K562 (cell line): ENCODE measurements around the gene INPP4B. TPM values are rescaled to one million over a fixed set of nuclear protein-coding genes. Genes with fewer than 3 reads are reported as not detected.

ENCODE experiments used
- ATAC-seq: fragments of 200-7000 bp; cut with Tn5 transposase; 3 replicates; pipeline ENCODE4 v1.9.1; 2020; ENCODE audit warnings: moderate library complexity
- BruUV-seq: library from RNA; stranded (reverse); fragments of 400-500 nt; replicated peaks from 2 replicates; lab custom pipeline; 2021; lab: Mats Ljungman, UMichigan
- CTCF ChIA-PET: fragments of 300-600 bp; formaldehyde crosslinking; extraction: SDS; loops from one replicate; lab custom pipeline; 2021; ENCODE audit warnings: low intra/inter-chr PET ratio; lab: Yijun Ruan, JAX
- POLR2A ChIA-PET: fragments of 300-600, 350-650 bp; sonication (Branson Sonifier 250); formaldehyde crosslinking; extraction: SDS; loops from one replicate; lab custom pipeline; 2021; ENCODE audit warnings: antibody characterized with exemption, inconsistent platforms; lab: Yijun Ruan, JAX
- DNase-seq, 4 experiments: peaks; one replicate each; pipeline versions ENCODE4 v3.0.0 to v3.0.0-alpha.2; 2011 to 2018; ENCODE audit warnings: low spot score in 3 of 4, mixed read lengths in 3 of 4; ENCODE audit errors: extremely low read depth in 1 of 4
- FAIRE-seq: peaks from 2 replicates; lab custom pipeline; 2011; peaks lifted over from hg19 to GRCh38; lab: Jason Lieb, UNC
- H2AFZ ChIP-seq: 2 replicates; pipeline ENCODE4 v1.6.0; 2011; ENCODE audit warnings: low read depth, low read length, control low read depth, inconsistent platforms
- H3K27ac ChIP-seq: fragments of 200-600 bp; 3 replicates; pipeline ENCODE4 v1.8.0; 2011; ENCODE audit warnings: low read depth, mild to moderate bottlenecking, control low read depth, inconsistent platforms, low read length, moderate library complexity, mixed read lengths; ENCODE audit errors: extremely low read depth
- H3K27me3 ChIP-seq, 2 experiments: fragments of 300-600 bp in 1 of 2; 2 replicates in 1 of 2; 3 replicates in 1 of 2; pipeline versions ENCODE4 v1.6.0 to v1.8.0; 2011; ENCODE audit warnings: inconsistent platforms in 2 of 2, low read length in 2 of 2, mild to moderate bottlenecking in 1 of 2, mixed read lengths in 1 of 2, moderate library complexity in 1 of 2; ENCODE audit not compliant: control insufficient read depth in 2 of 2, insufficient read depth in 2 of 2
- H3K36me3 ChIP-seq: fragments of 300-600 bp; 3 replicates; pipeline ENCODE4 v1.8.0; 2011; ENCODE audit warnings: mild to moderate bottlenecking, low read length, inconsistent platforms; ENCODE audit not compliant: control insufficient read depth, insufficient read depth
- H3K4me1 ChIP-seq, 2 experiments: fragments of 200-600 bp in 1 of 2; replicated peaks in 1 of 2; 2 replicates in 1 of 2; 3 replicates in 1 of 2; pipeline versions ENCODE4 v1.5.1 to v1.8.0; 2011; ENCODE audit warnings: inconsistent platforms in 2 of 2, low read length in 2 of 2, mild to moderate bottlenecking in 1 of 2, mixed read lengths in 1 of 2, moderate library complexity in 1 of 2; ENCODE audit not compliant: control insufficient read depth in 2 of 2, insufficient read depth in 2 of 2
- H3K4me2 ChIP-seq: 2 replicates; pipeline ENCODE4 v1.6.1; 2011; ENCODE audit warnings: low read length, control low read depth, inconsistent platforms, mixed read lengths; ENCODE audit not compliant: insufficient read depth
- H3K4me3 ChIP-seq: fragments of 200-600 bp; sonication (generic), shearing (Covaris generic); 2 replicates; pipeline ENCODE4 v1.5.1; 2016; ENCODE audit warnings: control low read depth, inconsistent platforms
- H3K79me2 ChIP-seq: fragments of 200-600 bp; 3 replicates; pipeline ENCODE4 v1.8.0; 2011; ENCODE audit warnings: low read length, inconsistent platforms; ENCODE audit not compliant: control insufficient read depth, insufficient read depth
- H3K9ac ChIP-seq, 2 experiments: 2 replicates each; pipeline versions ENCODE4 v1.6.0 to v1.6.1; 2011; ENCODE audit warnings: low read depth in 2 of 2, low read length in 2 of 2, control low read depth in 1 of 2, inconsistent platforms in 1 of 2, mild to moderate bottlenecking in 1 of 2, mixed read lengths in 1 of 2; ENCODE audit not compliant: insufficient read depth in 1 of 2
- H3K9me1 ChIP-seq: one replicate; pipeline ENCODE4 v1.6.0; 2011; ENCODE audit warnings: inconsistent platforms, mild to moderate bottlenecking, low read length, moderate library complexity; ENCODE audit not compliant: control insufficient read depth, insufficient read depth
- H3K9me3 ChIP-seq: replicated peaks from 2 replicates; pipeline ENCODE4 v1.5.1; 2011; ENCODE audit warnings: low read depth, low read length, inconsistent platforms; ENCODE audit not compliant: control insufficient read depth, insufficient read depth
- H4K20me1 ChIP-seq: replicated peaks from 2 replicates; pipeline ENCODE4 v1.6.1; 2011; ENCODE audit warnings: low read length, inconsistent platforms, mixed read lengths; ENCODE audit not compliant: control insufficient read depth, insufficient read depth
- CBFA2T2 ChIP-seq: fragments of 450-650 bp; conservative IDR thresholded peaks from 2 replicates; pipeline ENCODE4 v1.6.1; 2017; ENCODE audit warnings: mild to moderate bottlenecking
- COPS2 ChIP-seq: fragments of 450-650 bp; conservative IDR thresholded peaks from 2 replicates; pipeline ENCODE4 v1.6.1; 2016; ENCODE audit warnings: mild to moderate bottlenecking, moderate library complexity
- HOXB6 ChIP-seq: fragments of 250-450 bp; sonication (Bioruptor Pico); IDR thresholded peaks from 2 replicates; pipeline ENCODE4 v1.5.1; 2022; ENCODE audit warnings: mild to moderate bottlenecking, borderline replicate concordance
- ILK ChIP-seq: fragments of 450-650 bp; IDR thresholded peaks from 2 replicates; pipeline ENCODE4 v1.6.1; 2016; ENCODE audit warnings: missing genetic modification characterization, low read depth, mild to moderate bottlenecking, missing compliant biosample characterization, moderate library complexity, borderline replicate concordance
- KDM1A ChIP-seq, 2 experiments: fragments of 450-650 bp; IDR thresholded peaks; 2 replicates each; pipeline ENCODE4 v1.6.1; 2016; ENCODE audit warnings: mild to moderate bottlenecking in 2 of 2
- KHSRP ChIP-seq: fragments of 450-650 bp; IDR thresholded peaks from 2 replicates; pipeline ENCODE4 v1.6.1; 2017
- NCOA2 ChIP-seq, 2 experiments: fragments of 450-650 bp; IDR thresholded peaks; 2 replicates each; pipeline ENCODE4 v1.6.1; 2018; ENCODE audit warnings: mild to moderate bottlenecking in 2 of 2, moderate library complexity in 1 of 2; ENCODE audit not compliant: partially characterized antibody in 2 of 2
- POLR2AphosphoS5 ChIP-seq: IDR thresholded peaks from 2 replicates; pipeline ENCODE4 v1.6.1; 2011; ENCODE audit warnings: mild to moderate bottlenecking, low read depth, low read length, moderate library complexity; ENCODE audit not compliant: control insufficient read depth, insufficient read depth
- SRSF1 ChIP-seq: fragments of 200-400 bp; formaldehyde crosslinking; IDR thresholded peaks from 2 replicates; pipeline ENCODE4 v1.6.1; 2017; ENCODE audit warnings: mild to moderate bottlenecking, low read depth, low read length, moderate library complexity
- U2AF2 ChIP-seq: fragments of 200-400 bp; formaldehyde crosslinking; optimal IDR thresholded peaks from 2 replicates; pipeline ENCODE3; 2017; ENCODE audit warnings: low read depth, mild to moderate bottlenecking, low read length
- ZFP36 ChIP-seq: fragments of 150-350 bp; IDR thresholded peaks from 2 replicates; pipeline ENCODE4 v1.6.1; 2018; ENCODE audit warnings: low read length, low read depth; ENCODE audit not compliant: partially characterized antibody
- ZNF696 ChIP-seq: fragments of 250-450 bp; sonication (Bioruptor Pico); conservative IDR thresholded peaks from 2 replicates; pipeline ENCODE4 v1.4.0; 2020; ENCODE audit warnings: mild to moderate bottlenecking, moderate library complexity
- ZNF77 ChIP-seq: fragments of 250-450 bp; sonication (Bioruptor Pico); IDR thresholded peaks from 2 replicates; pipeline ENCODE4 v1.5.0; 2020
- ZNF780A ChIP-seq: fragments of 250-450 bp; sonication (Bioruptor Pico); IDR thresholded peaks from 2 replicates; pipeline ENCODE4 v1.5.0; 2021; ENCODE audit warnings: mild to moderate bottlenecking
- WGBS: fragments of 100-300 bp; shearing (Covaris generic); methylation state at CpG from one replicate; pipeline ENCODE4 v1.1.6; 2016; ENCODE audit warnings: low coverage, mixed read lengths; ENCODE audit not compliant: insufficient coverage; ENCODE audit errors: missing lambda C conversion rate; 5-methylcytosine and 5-hydroxymethylcytosine counted together
- in situ Hi-C: fragments of 300-500 bp; cut with MboI; formaldehyde crosslinking; loops from 4 replicates; pipeline ENCODE4 v1.15.0; 2018; ENCODE audit warnings: inconsistent platforms, mixed read lengths
- intact Hi-C: fragments of 100-400 bp; cut with micrococcal nuclease; formaldehyde crosslinking; loops from 2 replicates; pipeline ENCODE4 v1.14.2; 2022
- polyA plus RNA-seq, 8 experiments: library from polyadenylated mRNA; depleted of rRNA in 4 of 8; stranded (reverse) in 5 of 8; unstranded in 3 of 8; fragments of >200 nt; fragmentation: Nextera tagmentation in 2 of 8; fragmentation: Illumina TruSeq in 1 of 8; extraction: Ambion mirVana in 2 of 8; extraction: Trizol in 1 of 8; gene quantifications; 2 replicates each; pipeline versions ENCODE4 v1.2.1 to v1.2.3, GENCODE V29; 2011 to 2014; ENCODE audit warnings: inconsistent platforms in 1 of 8, missing spikeins in 1 of 8
- total RNA-seq, 7 experiments: library from RNA; depleted of rRNA in 6 of 7; stranded (reverse); fragments of >200 nt in 6 of 7; fragmentation: Illumina TruSeq in 2 of 7; extraction: Trizol in 2 of 7; gene quantifications; 2 replicates each; pipeline versions ENCODE4 v1.2.1 to v1.2.3, GENCODE V29; 2011 to 2021; ENCODE audit warnings: low replicate concordance in 1 of 7
- TF ChIP-seq, protein P1 (sequence below): fragments of 450-650 bp; IDR thresholded peaks from 2 replicates; pipeline ENCODE4 v1.6.1; 2016; ENCODE audit warnings: missing biosample characterization, missing genetic modification characterization
- TF ChIP-seq, protein P2 (sequence below): fragments of 250-450 bp; sonication (Bioruptor Pico); IDR thresholded peaks from 2 replicates; pipeline ENCODE4 v1.5.0; 2020; ENCODE audit warnings: mild to moderate bottlenecking
- TF ChIP-seq, protein P3 (sequence below): fragments of 250-450 bp; sonication (Bioruptor Pico); IDR thresholded peaks from 2 replicates; pipeline ENCODE4 v1.9.0; 2021; ENCODE audit warnings: mild to moderate bottlenecking
- TF ChIP-seq, protein P4 (sequence below): sonication (generic); formaldehyde crosslinking; IDR thresholded peaks from 2 replicates; pipeline ENCODE4 v1.8.0; 2022; ENCODE audit warnings: missing genetic modification reagents, mild to moderate bottlenecking, moderate library complexity, borderline replicate concordance
- TF ChIP-seq, protein P5 (sequence below): fragments of 450-650 bp; IDR thresholded peaks from 2 replicates; pipeline ENCODE4 v1.6.1; 2016

Gene INPP4B
- total and polyA plus RNA-seq, 9 of the 15 experiments (the other 6 are each of a cell fraction or from before 2014, with no cell fraction given), result 0.04 to 0.11 TPM; not detected in 7

DNA sequence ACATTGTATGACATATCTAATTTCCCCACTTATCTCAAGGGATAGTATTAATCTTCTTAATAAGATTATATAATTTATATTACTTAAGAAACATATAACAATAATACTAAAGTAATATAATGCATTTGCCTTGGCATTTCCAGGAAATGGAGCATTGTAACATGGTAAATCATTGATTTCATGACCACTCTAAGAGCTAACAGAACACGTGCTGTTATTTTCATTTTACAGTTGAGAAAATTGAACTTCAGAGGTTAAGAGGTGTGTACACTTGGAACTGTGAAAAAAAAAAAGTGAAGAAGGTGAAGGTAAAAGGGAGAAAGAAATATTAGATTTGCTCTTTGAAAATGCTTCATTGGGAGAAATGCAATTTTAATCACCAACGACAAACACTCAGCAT lies 687.1 kb downstream of the INPP4B start:
- ChIA-PET CTCF (interaction anchor here (0.7 kb wide), 1 partner anchor 68 kb away, joined by 3 read pairs; no protein-coding TSS in a partner anchor), POLR2A (no interaction called here)
- H4K20me1 ChIP-seq, result no peaks in the 10 kb centered on the region
- H3K4me3 ChIP-seq, result no peak overlapping the region
- FAIRE-seq (no peak), DNase-seq (no peak), ATAC-seq (no peak)
- no TSS peak for BruUV-seq
- H3K79me2 ChIP-seq, result no peaks in the 10 kb centered on the region
- intact Hi-C loops, result no loop called here
- no peak overlapping the region for H3K27ac ChIP-seq
- TF ChIP-seq ZNF696, result no peak
- no peak for TF ChIP-seq ZNF780A (CRISPR knock-in tag)
- TF ChIP-seq CBFA2T2, result no peak
- no peak for TF ChIP-seq KHSRP
- TF ChIP-seq, protein P1, sequence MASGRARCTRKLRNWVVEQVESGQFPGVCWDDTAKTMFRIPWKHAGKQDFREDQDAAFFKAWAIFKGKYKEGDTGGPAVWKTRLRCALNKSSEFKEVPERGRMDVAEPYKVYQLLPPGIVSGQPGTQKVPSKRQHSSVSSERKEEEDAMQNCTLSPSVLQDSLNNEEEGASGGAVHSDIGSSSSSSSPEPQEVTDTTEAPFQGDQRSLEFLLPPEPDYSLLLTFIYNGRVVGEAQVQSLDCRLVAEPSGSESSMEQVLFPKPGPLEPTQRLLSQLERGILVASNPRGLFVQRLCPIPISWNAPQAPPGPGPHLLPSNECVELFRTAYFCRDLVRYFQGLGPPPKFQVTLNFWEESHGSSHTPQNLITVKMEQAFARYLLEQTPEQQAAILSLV, result no peak
- no peak for TF ChIP-seq HOXB6 (CRISPR knock-in tag)
- TF ChIP-seq KDM1A (IDR thresholded peaks at IDR 0.05), result no peak
- TF ChIP-seq U2AF2, result no peak
- no peak for TF ChIP-seq ILK (tag)
- TF ChIP-seq, protein P2, sequence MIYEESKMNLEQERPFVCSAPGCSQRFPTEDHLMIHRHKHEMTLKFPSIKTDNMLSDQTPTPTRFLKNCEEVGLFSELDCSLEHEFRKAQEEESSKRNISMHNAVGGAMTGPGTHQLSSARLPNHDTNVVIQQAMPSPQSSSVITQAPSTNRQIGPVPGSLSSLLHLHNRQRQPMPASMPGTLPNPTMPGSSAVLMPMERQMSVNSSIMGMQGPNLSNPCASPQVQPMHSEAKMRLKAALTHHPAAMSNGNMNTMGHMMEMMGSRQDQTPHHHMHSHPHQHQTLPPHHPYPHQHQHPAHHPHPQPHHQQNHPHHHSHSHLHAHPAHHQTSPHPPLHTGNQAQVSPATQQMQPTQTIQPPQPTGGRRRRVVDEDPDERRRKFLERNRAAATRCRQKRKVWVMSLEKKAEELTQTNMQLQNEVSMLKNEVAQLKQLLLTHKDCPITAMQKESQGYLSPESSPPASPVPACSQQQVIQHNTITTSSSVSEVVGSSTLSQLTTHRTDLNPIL (CRISPR knock-in tag), result no peak
- TF ChIP-seq NCOA2 (IDR thresholded peaks at IDR 0.05; ENCODE audit: partially characterized antibody in 2 of 2), result no peak
- TF ChIP-seq COPS2, result no peak
- TF ChIP-seq POLR2AphosphoS5, result no peak
- TF ChIP-seq SRSF1, result no peak
- TF ChIP-seq, protein P3, sequence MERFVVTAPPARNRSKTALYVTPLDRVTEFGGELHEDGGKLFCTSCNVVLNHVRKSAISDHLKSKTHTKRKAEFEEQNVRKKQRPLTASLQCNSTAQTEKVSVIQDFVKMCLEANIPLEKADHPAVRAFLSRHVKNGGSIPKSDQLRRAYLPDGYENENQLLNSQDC (CRISPR knock-in tag), result no peak
- no peak for TF ChIP-seq ZNF77 (CRISPR knock-in tag)
- TF ChIP-seq, protein P4, sequence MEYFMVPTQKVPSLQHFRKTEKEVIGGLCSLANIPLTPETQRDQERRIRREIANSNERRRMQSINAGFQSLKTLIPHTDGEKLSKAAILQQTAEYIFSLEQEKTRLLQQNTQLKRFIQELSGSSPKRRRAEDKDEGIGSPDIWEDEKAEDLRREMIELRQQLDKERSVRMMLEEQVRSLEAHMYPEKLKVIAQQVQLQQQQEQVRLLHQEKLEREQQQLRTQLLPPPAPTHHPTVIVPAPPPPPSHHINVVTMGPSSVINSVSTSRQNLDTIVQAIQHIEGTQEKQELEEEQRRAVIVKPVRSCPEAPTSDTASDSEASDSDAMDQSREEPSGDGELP, result no peak
- TF ChIP-seq ZFP36, result no peak
- TF ChIP-seq, protein P5, sequence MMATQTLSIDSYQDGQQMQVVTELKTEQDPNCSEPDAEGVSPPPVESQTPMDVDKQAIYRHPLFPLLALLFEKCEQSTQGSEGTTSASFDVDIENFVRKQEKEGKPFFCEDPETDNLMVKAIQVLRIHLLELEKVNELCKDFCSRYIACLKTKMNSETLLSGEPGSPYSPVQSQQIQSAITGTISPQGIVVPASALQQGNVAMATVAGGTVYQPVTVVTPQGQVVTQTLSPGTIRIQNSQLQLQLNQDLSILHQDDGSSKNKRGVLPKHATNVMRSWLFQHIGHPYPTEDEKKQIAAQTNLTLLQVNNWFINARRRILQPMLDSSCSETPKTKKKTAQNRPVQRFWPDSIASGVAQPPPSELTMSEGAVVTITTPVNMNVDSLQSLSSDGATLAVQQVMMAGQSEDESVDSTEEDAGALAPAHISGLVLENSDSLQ, result no peak
- H3K9me1 ChIP-seq, result no peaks in the 10 kb centered on the region
- no peaks in the 10 kb centered on the region for H3K9me3 ChIP-seq
- H2AFZ ChIP-seq, result no peak overlapping the region
- H3K4me1 ChIP-seq, result no peaks in the 10 kb centered on the region
- H3K4me2 ChIP-seq, result no peak overlapping the region
- no peaks in the 10 kb centered on the region for H3K27me3 ChIP-seq
- no peak overlapping the region for H3K9ac ChIP-seq
- no peaks in the 10 kb centered on the region for H3K36me3 ChIP-seq
- 4% methylated on average over 2 of the region's 2 CpGs for WGBS
- in situ Hi-C loops, result no loop called here
